Activated T-cell treated with anti-CD3 and anti-CD28 coated beads for 48 hours (primary cell): ENCODE results near the gene NNAT.
A peak's percentile ranks its signal among the peaks of the same experiment; 100 is the strongest.
"Not testable (repeated sequence)": the region's sequence is repeated elsewhere in the genome, so short reads cannot be mapped to it uniquely, and the experiment has no call there.

Experiments used
- DNase-seq: peaks from one replicate; pipeline ENCODE4 v3.0.0-alpha.2; 2020; ENCODE audit warnings: low read depth

The NNAT gene

GRCh38 chr20:37541326-37541725, 20.3 kb downstream of the NNAT start:
- no peak for DNase-seq

DNA sequence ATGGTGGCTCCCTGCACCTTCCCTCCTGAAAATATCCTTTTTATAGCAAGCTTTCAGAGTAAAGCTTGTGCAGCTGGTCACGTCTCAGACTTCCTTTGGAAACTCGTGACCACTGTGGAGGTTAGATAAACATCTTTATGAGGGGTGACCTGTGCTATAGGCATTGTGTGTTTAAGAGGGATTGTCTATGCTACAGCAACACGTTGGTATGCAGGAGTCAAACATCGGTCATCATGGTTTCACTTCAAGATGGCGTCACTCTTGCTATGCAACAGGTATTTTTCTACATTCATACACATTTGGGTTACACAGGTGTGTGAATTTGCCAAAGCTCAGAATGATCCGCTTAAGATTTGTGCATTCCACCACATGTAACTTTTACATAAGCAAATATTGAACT, 21.2 kb downstream of the NNAT start:
- DNase-seq: no peak

- no peak for DNase-seq
Observed at GRCh38 chr20:37543828-37544227, 22.8 kb downstream of the NNAT start.

DNA sequence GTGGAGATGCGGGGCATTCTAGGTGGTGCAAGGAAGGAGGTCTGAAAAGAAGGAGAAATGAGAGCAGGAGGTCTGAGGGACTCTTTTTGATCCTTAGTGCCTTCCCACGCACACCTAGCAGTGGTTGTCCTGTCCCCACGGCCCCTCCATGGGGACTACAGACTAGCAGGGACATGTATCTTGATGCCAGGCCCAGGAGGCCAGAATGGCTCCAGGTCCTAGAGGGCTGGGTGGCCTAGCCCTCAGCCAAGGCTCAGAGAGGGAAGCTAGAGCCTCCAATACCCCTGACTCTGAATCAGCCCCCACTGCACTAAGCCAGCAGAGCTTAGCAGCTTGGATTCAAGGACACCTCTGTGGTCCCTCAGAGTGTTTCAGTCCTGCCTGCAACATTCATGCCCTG, 23.3 kb downstream of the NNAT start:
- DNase-seq: no peak

DNA sequence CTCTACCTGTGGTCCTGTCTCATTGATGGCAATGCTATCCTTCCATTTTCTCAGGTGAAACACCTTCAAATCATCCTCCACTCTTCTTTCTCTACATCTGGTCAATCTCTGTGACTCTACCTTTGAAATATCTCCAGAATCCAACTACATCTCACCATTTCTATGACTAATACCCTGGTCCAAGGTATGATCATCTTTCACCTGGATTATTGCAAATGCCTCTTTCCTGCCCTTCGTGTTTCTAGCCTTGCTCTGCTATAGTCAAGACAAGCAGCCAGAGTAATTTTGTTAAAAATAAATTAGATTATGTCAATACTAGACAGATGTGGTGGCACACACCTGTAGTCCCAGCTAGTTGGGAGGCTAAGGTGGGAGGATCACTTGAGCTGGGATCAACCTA, 24.5 kb downstream of the NNAT start:
- no peak for DNase-seq

GRCh38 chr20:37547912-37548311, 26.9 kb downstream of the NNAT start:
- no peak for DNase-seq

DNA sequence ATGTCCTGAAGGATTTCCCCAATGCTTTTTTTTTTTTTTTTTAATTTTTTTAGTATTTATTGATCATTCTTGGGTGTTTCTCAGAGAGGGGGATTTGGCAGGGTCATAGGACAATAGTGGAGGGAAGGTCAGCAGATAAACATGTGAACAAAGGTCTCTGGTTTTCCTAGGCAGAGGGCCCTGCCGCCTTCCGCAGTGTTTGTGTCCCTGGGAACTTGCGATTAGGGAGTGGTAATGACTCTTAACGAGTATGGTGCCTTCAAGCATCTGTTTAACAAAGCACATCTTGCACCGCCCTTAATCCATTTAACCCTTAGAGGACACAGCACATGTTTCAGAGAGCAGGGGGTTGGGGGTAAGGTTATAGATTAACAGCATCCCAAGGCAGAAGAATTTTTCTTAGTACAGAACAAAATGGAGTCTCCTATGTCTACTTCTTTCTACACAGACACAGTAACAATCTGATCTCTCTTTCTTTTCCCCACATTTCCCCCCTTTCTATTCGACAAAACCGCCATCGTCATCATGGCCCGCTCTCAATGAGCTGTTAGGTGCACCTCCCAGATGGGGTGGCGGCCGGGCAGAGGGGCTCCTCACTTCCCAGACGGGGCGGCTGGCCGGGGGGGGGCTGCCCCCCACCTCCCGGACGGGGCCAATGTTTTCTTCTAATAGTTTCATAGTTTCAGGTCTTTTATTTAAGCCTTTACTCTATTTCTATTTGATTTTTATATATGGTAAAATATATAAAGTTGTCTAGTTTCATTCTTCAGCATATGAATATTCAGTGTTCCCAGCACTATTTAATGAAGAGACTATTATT, 29.3 kb downstream of the NNAT start:
- not testable (repeated sequence) for DNase-seq

GRCh38 chr20:37551660-37552059, 30.6 kb downstream of the NNAT start:
- DNase-seq: not testable (repeated sequence)

- no peak for DNase-seq
Observed at GRCh38 chr20:37552415-37552814, 31.4 kb downstream of the NNAT start.

GRCh38 chr20:37554721-37555298, 33.8 kb downstream of the NNAT start:
- DNase-seq: not testable (repeated sequence)

- no peak for DNase-seq
Observed at GRCh38 chr20:37556538-37556937, 35.5 kb downstream of the NNAT start.

- DNase-seq: no peak
Observed at GRCh38 chr20:37558306-37558705, 37.3 kb downstream of the NNAT start.

DNA sequence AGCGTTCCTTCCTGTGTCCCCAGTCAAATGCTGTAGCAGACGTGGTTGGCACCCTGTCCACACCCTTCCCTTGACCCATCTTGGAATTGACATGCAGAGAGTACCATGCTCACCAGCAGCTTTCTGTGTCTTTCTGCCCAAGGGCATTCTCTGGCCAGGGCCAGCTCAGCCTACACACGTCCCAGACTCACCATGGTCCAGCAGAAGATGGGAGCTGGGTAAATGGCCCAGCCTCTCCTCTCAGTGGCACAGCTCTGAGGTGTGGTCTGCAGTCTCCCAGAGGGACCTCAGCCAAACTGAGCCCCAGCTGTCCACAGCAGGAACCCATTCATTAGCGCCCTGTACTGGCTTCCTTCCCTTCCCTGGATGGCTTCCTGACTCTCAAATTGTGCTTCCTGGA, 37.7 kb downstream of the NNAT start:
- no peak for DNase-seq

DNA sequence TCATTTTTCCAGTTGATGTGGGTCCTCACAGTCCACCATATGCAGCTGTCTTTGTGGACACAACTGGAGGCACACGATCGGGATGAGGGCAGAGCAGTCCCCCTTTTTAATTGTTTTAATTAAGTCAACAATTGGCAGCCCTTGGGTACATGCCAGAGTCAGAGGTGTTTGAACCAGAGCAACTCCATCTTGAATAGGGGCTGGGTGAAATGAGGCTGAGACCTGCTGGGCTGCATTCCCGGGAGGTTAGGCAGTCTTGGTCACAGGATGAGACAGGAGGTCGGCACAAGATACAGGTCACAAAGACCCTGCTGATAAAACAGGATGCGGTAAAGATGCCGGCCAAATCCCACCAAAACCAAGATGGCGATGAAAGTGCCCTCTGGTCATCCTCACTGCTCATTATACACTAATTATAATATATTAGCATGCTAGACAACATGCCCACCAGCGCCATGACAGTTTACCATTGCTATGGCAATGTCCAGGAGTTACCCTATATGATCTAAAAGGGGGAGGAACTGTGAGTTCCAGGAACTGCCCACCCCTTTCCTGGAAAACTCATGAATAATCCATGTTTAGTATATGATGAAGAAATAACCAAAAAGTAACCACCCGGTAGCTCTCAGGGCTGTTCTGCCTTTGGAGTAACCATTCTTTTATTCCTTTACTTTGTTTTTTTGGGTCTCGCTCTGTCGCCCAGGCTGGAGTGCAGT, 38.4 kb downstream of the NNAT start:
- DNase-seq: no peak

DNA sequence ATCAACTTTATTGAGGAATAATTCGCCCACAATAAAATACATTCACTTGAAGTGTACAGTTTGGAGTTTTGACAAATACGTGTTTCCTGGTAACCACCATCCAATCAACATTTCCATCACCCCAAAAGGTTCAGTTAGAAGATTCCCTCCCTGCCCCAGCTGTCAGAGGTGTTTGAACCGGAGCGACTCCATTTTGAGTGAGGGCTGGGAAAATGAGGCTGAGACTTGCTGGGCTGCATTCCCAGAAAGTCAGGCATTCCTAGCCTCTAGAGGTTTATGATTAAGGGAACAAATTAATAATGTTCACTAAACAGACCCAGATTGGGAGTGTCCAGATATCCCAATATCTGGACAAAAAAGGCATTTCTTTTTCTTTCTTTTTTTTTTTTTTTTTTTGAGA, 39.6 kb downstream of the NNAT start:
- DNase-seq: no peak

DNA sequence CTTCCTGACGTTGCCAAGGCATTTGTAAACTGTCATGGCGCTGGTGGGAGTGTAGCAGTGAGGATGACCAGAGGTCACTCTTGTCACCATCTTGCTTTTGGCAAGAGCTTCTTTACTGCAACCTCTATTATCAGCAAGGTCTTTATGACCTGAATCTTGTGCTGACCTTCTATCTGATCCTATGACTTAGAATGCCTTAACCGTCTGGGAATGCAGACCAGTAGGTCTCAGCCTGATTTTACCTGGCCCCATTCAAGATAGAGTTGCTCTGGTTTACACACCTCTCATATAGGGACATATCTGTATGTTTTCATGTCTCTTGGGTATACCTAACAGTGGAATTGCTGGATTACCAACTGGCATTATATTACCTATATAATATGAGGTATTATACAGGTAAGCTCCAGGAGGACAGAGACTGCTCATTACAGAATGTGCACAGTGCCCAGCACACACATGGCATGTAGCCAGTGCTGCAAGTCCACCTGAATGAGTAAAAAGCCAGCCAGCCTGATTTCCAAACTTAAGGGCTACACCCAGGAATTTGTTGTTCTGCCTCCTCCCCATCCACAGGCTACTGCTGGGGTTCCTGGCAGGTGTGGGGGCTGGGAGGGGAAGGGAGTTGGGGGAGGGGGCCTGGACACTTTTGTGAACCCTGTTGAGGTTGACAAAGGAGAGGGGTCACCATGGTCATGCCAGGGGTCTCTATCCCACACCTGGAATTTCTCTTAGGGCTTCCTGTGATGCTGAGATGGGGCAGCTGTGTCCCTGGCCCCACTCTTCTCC, 41.8 kb downstream of the NNAT start:
- DNase-seq: no peak

GRCh38 chr20:37564016-37564387, 43.0 kb downstream of the NNAT start:
- DNase-seq: no peak

- peak; percentile 50 for DNase-seq
Observed at GRCh38 chr20:37564388-37565133, 43.5 kb downstream of the NNAT start.

DNA sequence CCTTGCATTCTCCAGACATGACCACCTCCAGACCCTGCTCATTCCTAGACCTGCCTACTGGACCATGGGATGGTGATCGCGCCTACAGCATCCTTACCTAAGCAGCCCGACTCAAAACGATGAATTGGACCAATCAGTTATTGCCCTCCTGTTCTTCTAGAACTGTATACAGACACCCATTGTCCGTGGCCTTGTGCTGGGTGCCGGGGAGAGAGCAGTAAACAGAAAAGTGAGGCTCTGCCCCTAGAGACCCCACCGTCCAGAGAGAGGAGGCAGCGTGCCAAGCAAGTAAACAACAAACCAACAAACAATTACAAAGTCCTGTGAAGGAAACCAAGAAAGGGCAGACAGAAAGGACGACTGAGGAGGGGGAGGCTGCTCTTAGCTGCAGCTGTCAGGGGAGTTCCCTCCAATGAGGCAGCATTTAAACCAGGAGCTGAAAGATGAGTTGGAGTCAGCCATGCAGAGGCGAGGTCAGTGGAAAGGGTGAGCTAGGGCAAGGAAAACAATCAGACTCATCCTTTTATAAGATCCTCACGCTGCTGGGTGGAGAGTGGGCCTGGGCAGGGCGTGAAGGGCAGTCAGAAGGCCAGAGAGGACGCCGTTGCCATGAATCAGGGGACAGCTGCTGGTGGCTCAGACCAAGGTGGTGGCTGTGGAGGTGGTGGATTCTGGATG, 44.2 kb downstream of the NNAT start:
- no peak for DNase-seq

GRCh38 chr20:37566590-37567330, 45.7 kb downstream of the NNAT start:
- no peak for DNase-seq

GRCh38 chr20:37567331-37567665, 46.2 kb downstream of the NNAT start:
- no peak for DNase-seq
